ENCODE data around the gene TMEM225. TPM values are rescaled to one million over a fixed set of nuclear protein-coding genes. Genes with fewer than 3 reads are reported as not detected.

The TMEM225 gene
- total and polyA plus RNA-seq, 2 donors (not counting 1 experiment from before 2014, with no cell fraction given), result not detected

DNA sequence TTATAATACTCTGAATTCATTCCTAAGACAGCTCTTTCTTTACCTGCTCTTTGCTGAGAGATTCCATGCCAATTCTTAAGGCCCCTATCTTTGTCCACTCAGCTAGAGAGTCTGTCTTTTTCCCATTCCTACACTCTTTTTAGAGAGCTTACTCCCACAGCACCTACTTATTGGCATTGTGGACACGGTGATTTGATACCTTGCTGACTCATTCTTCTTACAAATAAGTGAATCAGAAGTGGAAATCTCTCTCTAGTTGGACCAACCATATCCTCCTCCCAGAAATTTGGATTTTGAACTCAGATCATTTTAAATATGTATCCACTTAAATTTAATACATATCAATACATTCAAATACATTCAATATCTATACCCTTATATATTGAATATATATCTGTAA is 46.8 kb downstream of the TMEM225 start:
- Histone ChIP-seq H4K20me1 (ENCODE audit: control insufficient read depth, extremely low read depth, insufficient read depth, low read length) (no peaks in the 10 kb centered on the region), H3K27ac (ENCODE audit: insufficient read depth, low read length) (no peak overlapping the region), H2AFZ (ENCODE audit: low read length) (no peak overlapping the region), H3K4me2 (ENCODE audit: extremely low read depth, insufficient read depth, low read length) (no peak overlapping the region), H3K79me2 (ENCODE audit: control insufficient read depth, insufficient read depth, low read length) (no peaks in the 10 kb centered on the region), H3K9ac (ENCODE audit: insufficient read depth, low read length) (no peak overlapping the region), H3K9me3 (ENCODE audit: control insufficient read depth, insufficient read depth, low read depth, low read length) (no peaks in the 10 kb centered on the region), H3K4me3 (replicated peaks in 1 of 4; ENCODE audit: control extremely low read depth in 1 of 4, insufficient read depth in 1 of 4, low read depth in 3 of 4, low read length in 4 of 4) (no peak overlapping the region), H3K36me3 (ENCODE audit: control insufficient read depth, insufficient read depth, low read length) (no peaks in the 10 kb centered on the region), H3K4me1 (ENCODE audit: control insufficient read depth, extremely low read depth, insufficient read depth, low read length) (no peaks in the 10 kb centered on the region), H3K27me3 (ENCODE audit: control insufficient read depth, insufficient read depth, low read length) (no peaks in the 10 kb centered on the region)
- TF ChIP-seq EZH2 (IDR thresholded peaks at IDR 0.05; ENCODE audit: low read length, missing control alignments), result no peak
- TF ChIP-seq, protein P1, sequence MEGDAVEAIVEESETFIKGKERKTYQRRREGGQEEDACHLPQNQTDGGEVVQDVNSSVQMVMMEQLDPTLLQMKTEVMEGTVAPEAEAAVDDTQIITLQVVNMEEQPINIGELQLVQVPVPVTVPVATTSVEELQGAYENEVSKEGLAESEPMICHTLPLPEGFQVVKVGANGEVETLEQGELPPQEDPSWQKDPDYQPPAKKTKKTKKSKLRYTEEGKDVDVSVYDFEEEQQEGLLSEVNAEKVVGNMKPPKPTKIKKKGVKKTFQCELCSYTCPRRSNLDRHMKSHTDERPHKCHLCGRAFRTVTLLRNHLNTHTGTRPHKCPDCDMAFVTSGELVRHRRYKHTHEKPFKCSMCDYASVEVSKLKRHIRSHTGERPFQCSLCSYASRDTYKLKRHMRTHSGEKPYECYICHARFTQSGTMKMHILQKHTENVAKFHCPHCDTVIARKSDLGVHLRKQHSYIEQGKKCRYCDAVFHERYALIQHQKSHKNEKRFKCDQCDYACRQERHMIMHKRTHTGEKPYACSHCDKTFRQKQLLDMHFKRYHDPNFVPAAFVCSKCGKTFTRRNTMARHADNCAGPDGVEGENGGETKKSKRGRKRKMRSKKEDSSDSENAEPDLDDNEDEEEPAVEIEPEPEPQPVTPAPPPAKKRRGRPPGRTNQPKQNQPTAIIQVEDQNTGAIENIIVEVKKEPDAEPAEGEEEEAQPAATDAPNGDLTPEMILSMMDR (conservative IDR thresholded peaks at IDR 0.05 in 1 of 2, IDR thresholded peaks at IDR 0.05 in 1 of 2; ENCODE audit: low read depth in 1 of 2, low read length in 2 of 2), result no peak
- no peak for DNase-seq (ENCODE audit: low read depth in 2 of 2)

DNA sequence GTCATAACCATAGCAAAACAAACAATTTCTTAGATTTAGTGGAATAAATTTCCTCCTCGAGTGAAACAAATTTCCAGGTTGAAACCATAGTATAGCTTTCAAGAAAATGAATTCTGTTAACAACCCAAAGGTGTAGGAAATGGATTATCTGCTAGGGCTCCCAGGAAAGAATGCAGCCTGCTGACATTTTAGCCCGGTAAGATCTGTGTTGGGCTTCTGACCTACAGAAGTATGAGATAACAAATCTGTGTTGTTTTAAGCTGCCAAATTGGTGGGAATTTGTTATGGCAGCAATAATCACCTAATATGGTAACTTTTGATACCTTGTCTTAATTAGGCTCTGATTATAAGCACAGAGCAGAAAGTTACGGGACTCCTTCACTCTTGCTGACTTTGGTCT is 47.3 kb downstream of the TMEM225 start:
- no peak overlapping the region for H3K4me3 ChIP-seq (replicated peaks in 1 of 4; ENCODE audit: control extremely low read depth in 1 of 4, insufficient read depth in 1 of 4, low read depth in 3 of 4, low read length in 4 of 4)
- no peak overlapping the region for H3K27ac ChIP-seq (ENCODE audit: insufficient read depth, low read length)
- H3K4me2 ChIP-seq (ENCODE audit: extremely low read depth, insufficient read depth, low read length), result no peak overlapping the region
- no peak for TF ChIP-seq EZH2 (IDR thresholded peaks at IDR 0.05; ENCODE audit: low read length, missing control alignments)
- TF ChIP-seq, protein P1 (conservative IDR thresholded peaks at IDR 0.05 in 1 of 2, IDR thresholded peaks at IDR 0.05 in 1 of 2; ENCODE audit: low read depth in 1 of 2, low read length in 2 of 2), result no peak
- H3K4me1 ChIP-seq (ENCODE audit: control insufficient read depth, extremely low read depth, insufficient read depth, low read length), result no peaks in the 10 kb centered on the region
- H2AFZ ChIP-seq (ENCODE audit: low read length), result no peak overlapping the region
- DNase-seq (ENCODE audit: low read depth in 2 of 2), result no peak
- no peaks in the 10 kb centered on the region for H3K27me3 ChIP-seq (ENCODE audit: control insufficient read depth, insufficient read depth, low read length)
- no peaks in the 10 kb centered on the region for H3K79me2 ChIP-seq (ENCODE audit: control insufficient read depth, insufficient read depth, low read length)
- no peaks in the 10 kb centered on the region for H3K9me3 ChIP-seq (ENCODE audit: control insufficient read depth, insufficient read depth, low read depth, low read length)
- H3K9ac ChIP-seq (ENCODE audit: insufficient read depth, low read length), result no peak overlapping the region
- no peaks in the 10 kb centered on the region for H4K20me1 ChIP-seq (ENCODE audit: control insufficient read depth, extremely low read depth, insufficient read depth, low read length)
- no peaks in the 10 kb centered on the region for H3K36me3 ChIP-seq (ENCODE audit: control insufficient read depth, insufficient read depth, low read length)

DNA sequence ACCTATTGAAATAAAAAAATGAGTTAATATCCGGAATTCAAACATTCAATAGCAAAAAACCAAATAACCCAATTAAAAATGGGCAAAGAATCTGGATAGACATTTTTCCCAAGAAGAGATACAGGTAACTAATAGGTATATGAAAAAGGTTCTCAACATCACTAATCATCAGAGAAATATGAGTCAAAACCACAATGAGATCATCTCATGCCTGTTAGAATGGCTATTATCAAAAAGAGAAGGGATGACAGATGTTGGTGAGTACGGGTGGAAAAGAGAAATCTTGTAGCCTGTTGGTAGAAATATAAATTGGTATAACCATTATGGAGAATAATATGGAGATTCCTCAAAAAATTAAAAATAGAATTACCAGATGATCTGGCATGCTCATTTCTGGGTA is 52.4 kb downstream of the TMEM225 start:
- no peak overlapping the region for H2AFZ ChIP-seq (ENCODE audit: low read length)
- H3K4me1 ChIP-seq (ENCODE audit: control insufficient read depth, extremely low read depth, insufficient read depth, low read length), result no peaks in the 10 kb centered on the region
- no peak overlapping the region for H3K9ac ChIP-seq (ENCODE audit: insufficient read depth, low read length)
- no peak overlapping the region for H3K4me2 ChIP-seq (ENCODE audit: extremely low read depth, insufficient read depth, low read length)
- H3K36me3 ChIP-seq (ENCODE audit: control insufficient read depth, insufficient read depth, low read length), result no peaks in the 10 kb centered on the region
- no peak for TF ChIP-seq EZH2 (IDR thresholded peaks at IDR 0.05; ENCODE audit: low read length, missing control alignments)
- DNase-seq (ENCODE audit: low read depth in 2 of 2), result no peak
- H3K27ac ChIP-seq (ENCODE audit: insufficient read depth, low read length), result no peak overlapping the region
- no peaks in the 10 kb centered on the region for H3K27me3 ChIP-seq (ENCODE audit: control insufficient read depth, insufficient read depth, low read length)
- no peak overlapping the region for H3K4me3 ChIP-seq (replicated peaks in 1 of 4; ENCODE audit: control extremely low read depth in 1 of 4, insufficient read depth in 1 of 4, low read depth in 3 of 4, low read length in 4 of 4)
- H3K79me2 ChIP-seq (ENCODE audit: control insufficient read depth, insufficient read depth, low read length), result no peaks in the 10 kb centered on the region
- H3K9me3 ChIP-seq (ENCODE audit: control insufficient read depth, insufficient read depth, low read depth, low read length), result no peaks in the 10 kb centered on the region
- no peaks in the 10 kb centered on the region for H4K20me1 ChIP-seq (ENCODE audit: control insufficient read depth, extremely low read depth, insufficient read depth, low read length)

Other genes starting within 250 kb of the TMEM225 start
- gene SCN3B, start 231.0 kb downstream of the TMEM225 start, total RNA-seq, result under 0.01 TPM in 2 replicates
- 0.03 TPM in 2 replicates for gene SCN3B, start 231.0 kb downstream of the TMEM225 start, polyA plus RNA-seq
- 8.2 and 9.7 TPM in 2 replicates for gene ZNF202, start 144.0 kb downstream of the TMEM225 start, total RNA-seq
- gene ZNF202, start 144.0 kb downstream of the TMEM225 start, polyA plus RNA-seq, result 4.5 and 5.2 TPM in 2 replicates
- gene OR6X1, start 131.2 kb downstream of the TMEM225 start, total RNA-seq, result not detected in 2 replicates
- gene OR6X1, start 131.2 kb downstream of the TMEM225 start, polyA plus RNA-seq, result not detected in 2 replicates
- not detected in 2 replicates for gene OR6M1, start 79.3 kb downstream of the TMEM225 start, total RNA-seq
- not detected in 2 replicates for gene OR6M1, start 79.3 kb downstream of the TMEM225 start, polyA plus RNA-seq
- gene OR8D4, start 16.5 kb upstream of the TMEM225 start, total RNA-seq, result not detected in 2 replicates
- gene OR8D4, start 16.5 kb upstream of the TMEM225 start, polyA plus RNA-seq, result not detected in 2 replicates
- gene OR4D5, start 53.9 kb upstream of the TMEM225 start, total RNA-seq, result not detected in 2 replicates
- not detected in 2 replicates for gene OR4D5, start 53.9 kb upstream of the TMEM225 start, polyA plus RNA-seq
- gene OR6T1, start 58.2 kb upstream of the TMEM225 start, total RNA-seq, result not detected in 2 replicates
- gene OR6T1, start 58.2 kb upstream of the TMEM225 start, polyA plus RNA-seq, result not detected in 2 replicates
- not detected in 2 replicates for gene OR10S1, start 92.1 kb upstream of the TMEM225 start, total RNA-seq
- gene OR10S1, start 92.1 kb upstream of the TMEM225 start, polyA plus RNA-seq, result not detected in 2 replicates
- not detected in 2 replicates for gene OR10G6, start 109.5 kb upstream of the TMEM225 start, total RNA-seq
- not detected in 2 replicates for gene OR10G6, start 109.5 kb upstream of the TMEM225 start, polyA plus RNA-seq
- gene OR10G4, start 127.3 kb upstream of the TMEM225 start, total RNA-seq, result not detected in 2 replicates
- gene OR10G4, start 127.3 kb upstream of the TMEM225 start, polyA plus RNA-seq, result not detected in 2 replicates
- gene OR10G9, start 137.3 kb upstream of the TMEM225 start, total RNA-seq, result not detected in 2 replicates
- not detected in 2 replicates for gene OR10G9, start 137.3 kb upstream of the TMEM225 start, polyA plus RNA-seq
- gene OR10G8, start 141.1 kb upstream of the TMEM225 start, total RNA-seq, result not detected in 2 replicates
- gene OR10G8, start 141.1 kb upstream of the TMEM225 start, polyA plus RNA-seq, result not detected in 2 replicates
- not detected in 2 replicates for gene OR10G7, start 155.7 kb upstream of the TMEM225 start, total RNA-seq
- gene OR10G7, start 155.7 kb upstream of the TMEM225 start, polyA plus RNA-seq, result not detected in 2 replicates
- gene VWA5A, start 229.8 kb upstream of the TMEM225 start, total RNA-seq, result 18.7 and 22.3 TPM in 2 replicates
- gene VWA5A, start 229.8 kb upstream of the TMEM225 start, polyA plus RNA-seq, result 11.9 and 17.0 TPM in 2 replicates

Measured in fibroblast of lung (primary cell).